Mesenchymal stem cell (in vitro differentiated cells and primary cell): ENCODE results near the gene CMTM7.
A peak's percentile ranks its signal among the peaks of the same experiment; 100 is the strongest.

ENCODE experiments used
- DNase-seq: peaks from one replicate; pipeline ENCODE4 v3.0.0-alpha.2; 2013
- H2AFZ ChIP-seq: one replicate; pipeline ENCODE4 v1.6.1; 2013; ENCODE audit warnings: low read depth, mild to moderate bottlenecking, control low read depth, inconsistent platforms, low read length, moderate library complexity
- H2AK5ac ChIP-seq: 2 replicates; pipeline ENCODE4 v1.6.1; 2013; ENCODE audit warnings: low read length, moderate library complexity, mild to moderate bottlenecking, inconsistent platforms; ENCODE audit not compliant: severe bottlenecking
- H2BK120ac ChIP-seq: one replicate; pipeline ENCODE4 v1.6.1; 2013; ENCODE audit warnings: low read depth, mild to moderate bottlenecking, inconsistent platforms, low read length, moderate library complexity
- H2BK12ac ChIP-seq, 2 experiments: one replicate each; pipeline ENCODE4 v1.6.1; 2013; ENCODE audit warnings: inconsistent platforms in 2 of 2, low read length in 2 of 2, mild to moderate bottlenecking in 2 of 2, moderate library complexity in 2 of 2, control low read depth in 1 of 2
- H2BK15ac ChIP-seq: one replicate; pipeline ENCODE4 v1.6.1; 2013; ENCODE audit warnings: mild to moderate bottlenecking, low read depth, inconsistent platforms; ENCODE audit not compliant: poor library complexity, severe bottlenecking
- H2BK5ac ChIP-seq: 2 replicates; pipeline ENCODE4 v1.6.1; 2013; ENCODE audit warnings: low read depth, mild to moderate bottlenecking, low read length, control low read depth, inconsistent platforms; ENCODE audit not compliant: poor library complexity, severe bottlenecking
- H3K14ac ChIP-seq, 2 experiments: one replicate each; pipeline ENCODE4 v1.6.1; 2013; ENCODE audit warnings: inconsistent platforms in 2 of 2, low read length in 2 of 2, control low read depth in 1 of 2, mild to moderate bottlenecking in 1 of 2, moderate library complexity in 1 of 2
- H3K18ac ChIP-seq, 2 experiments: one replicate each; pipeline ENCODE4 v1.6.1; 2013; ENCODE audit warnings: inconsistent platforms in 2 of 2, low read length in 2 of 2, control low read depth in 1 of 2, low read depth in 1 of 2, mild to moderate bottlenecking in 1 of 2
- H3K23ac ChIP-seq, 2 experiments: one replicate each; pipeline ENCODE4 v1.6.1; 2013; ENCODE audit warnings: inconsistent platforms in 2 of 2, low read length in 2 of 2, mild to moderate bottlenecking in 2 of 2, moderate library complexity in 2 of 2, control low read depth in 1 of 2
- H3K27ac ChIP-seq: 2 replicates; pipeline ENCODE4 v1.5.1; 2013; ENCODE audit warnings: mild to moderate bottlenecking, moderate library complexity, low read length, control low read depth, inconsistent platforms; ENCODE audit not compliant: poor library complexity, severe bottlenecking
- H3K27me3 ChIP-seq, 2 experiments: 2 replicates each; pipeline versions ENCODE4 v1.6.1 to v1.7.0; 2013; ENCODE audit warnings: low read length in 2 of 2, mild to moderate bottlenecking in 2 of 2, moderate library complexity in 2 of 2, control low read depth in 1 of 2, inconsistent platforms in 1 of 2; ENCODE audit not compliant: control insufficient read depth in 1 of 2, insufficient read depth in 1 of 2
- H3K36me3 ChIP-seq, 2 experiments: 2 replicates each; pipeline versions ENCODE4 v1.6.1 to v1.7.0; 2013; ENCODE audit warnings: low read length in 2 of 2, control low read depth in 1 of 2, inconsistent platforms in 1 of 2, low read depth in 1 of 2, mild to moderate bottlenecking in 1 of 2; ENCODE audit not compliant: insufficient read depth in 2 of 2, control insufficient read depth in 1 of 2
- H3K4ac ChIP-seq, 2 experiments: one replicate each; pipeline ENCODE4 v1.6.1; 2013; ENCODE audit warnings: inconsistent platforms in 2 of 2, low read length in 2 of 2, mild to moderate bottlenecking in 2 of 2, moderate library complexity in 2 of 2, control low read depth in 1 of 2, low read depth in 1 of 2
- H3K4me1 ChIP-seq: 2 replicates; pipeline ENCODE4 v1.6.1; 2013; ENCODE audit warnings: low read depth, low read length, control low read depth; ENCODE audit not compliant: control insufficient read depth, insufficient read depth
- H3K4me2 ChIP-seq: 2 replicates; pipeline ENCODE4 v1.6.1; 2013; ENCODE audit warnings: low read length, mild to moderate bottlenecking, inconsistent platforms; ENCODE audit not compliant: poor library complexity, severe bottlenecking
- H3K4me3 ChIP-seq, 2 experiments: 2 replicates each; pipeline versions ENCODE4 v1.5.1 to v1.7.0; 2013; ENCODE audit warnings: low read length in 2 of 2, mild to moderate bottlenecking in 2 of 2, control low read depth in 1 of 2, low read depth in 1 of 2; ENCODE audit not compliant: insufficient read depth in 1 of 2
- H3K79me1 ChIP-seq: replicated peaks from 2 replicates; pipeline ENCODE4 v1.6.1; 2013; ENCODE audit warnings: mild to moderate bottlenecking, control low read depth, low read length, inconsistent platforms; ENCODE audit not compliant: poor library complexity, severe bottlenecking
- H3K9ac ChIP-seq: 2 replicates; pipeline ENCODE4 v1.7.0; 2013; ENCODE audit warnings: mild to moderate bottlenecking, low read length, moderate library complexity
- H3K9me3 ChIP-seq: 2 replicates; pipeline ENCODE4 v1.7.0; 2013; ENCODE audit warnings: mild to moderate bottlenecking, low read length; ENCODE audit not compliant: control insufficient read depth
- H4K8ac ChIP-seq: one replicate; pipeline ENCODE4 v1.6.1; 2013; ENCODE audit warnings: inconsistent platforms, mild to moderate bottlenecking, low read length, moderate library complexity
- H4K91ac ChIP-seq: one replicate; pipeline ENCODE4 v1.6.1; 2013; ENCODE audit warnings: mild to moderate bottlenecking, low read length, inconsistent platforms
- WGBS: methylation state at CpG from one replicate; pipeline ENCODE4 v1.1.7; 2013; ENCODE audit warnings: mixed read lengths; 5-methylcytosine and 5-hydroxymethylcytosine counted together

The CMTM7 gene

GRCh38 chr3:32410367-32411246, 19.0 kb downstream of the CMTM7 start:
- Histone ChIP-seq H2BK120ac (no peak overlapping the region), H2AK5ac (peak overlapping the region; percentile 73), H3K9ac (no peak overlapping the region), H3K14ac (peak overlapping the region in 1 of 2 experiments; percentile 58), H4K8ac (peak overlapping the region; percentile 27), H3K23ac (no peak overlapping the region), H3K27ac (no peak overlapping the region), H3K27me3 (no peaks in the 10 kb centered on the region), H3K4me1 (peaks cover 2% of the 10 kb centered on the region), H2BK12ac (peak overlapping the region in 1 of 2 experiments; percentile 10), H2BK5ac (no peak overlapping the region), H2AFZ (no peak overlapping the region), H3K36me3 (no peaks in the 10 kb centered on the region), H3K9me3 (no peaks in the 10 kb centered on the region), H3K4ac (peak overlapping the region in 1 of 2 experiments; percentile 54), H3K4me2 (no peak overlapping the region), H4K91ac (no peak overlapping the region), H3K18ac (no peak overlapping the region), H2BK15ac (no peak overlapping the region), H3K79me1 (peaks cover 36% of the 10 kb centered on the region), H3K4me3 (no peak overlapping the region)
- no peak for DNase-seq
- 60% methylated on average over 5 of the region's 10 CpGs for whole genome bisulfite sequencing

DNA sequence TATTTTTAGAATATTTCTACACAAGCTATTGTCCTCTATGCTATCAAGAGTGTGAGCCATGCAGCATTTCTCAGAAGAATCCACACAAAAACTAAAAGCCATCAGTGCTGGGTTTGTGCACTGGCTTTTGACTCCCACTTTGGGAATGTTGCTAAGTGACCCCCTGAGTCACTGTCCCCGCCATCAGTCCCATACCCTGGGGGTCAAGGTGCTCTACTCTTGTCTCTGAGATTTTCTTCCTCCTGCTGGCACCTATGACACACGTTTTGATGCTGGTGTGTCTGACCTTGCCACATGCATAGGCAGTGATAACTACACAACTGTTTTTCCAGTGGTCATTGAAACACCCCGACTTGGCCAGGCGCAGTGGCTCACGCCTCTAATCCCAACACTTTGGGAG, 19.8 kb downstream of the CMTM7 start:
- Histone ChIP-seq H4K91ac (no peak overlapping the region), H2BK120ac (no peak overlapping the region), H2BK15ac (no peak overlapping the region), H3K27me3 (no peaks in the 10 kb centered on the region), H3K27ac (no peak overlapping the region), H2AK5ac (no peak overlapping the region), H3K4me2 (no peak overlapping the region), H3K4me1 (peaks cover 2% of the 10 kb centered on the region), H3K9me3 (no peaks in the 10 kb centered on the region), H3K23ac (no peak overlapping the region), H3K4ac (no peak overlapping the region), H3K4me3 (no peak overlapping the region), H2AFZ (no peak overlapping the region), H3K9ac (no peak overlapping the region), H3K18ac (no peak overlapping the region), H2BK5ac (no peak overlapping the region), H2BK12ac (no peak overlapping the region), H3K36me3 (no peaks in the 10 kb centered on the region), H3K79me1 (peaks cover 38% of the 10 kb centered on the region), H3K14ac (peak overlapping the region in 1 of 2 experiments; percentile 71), H4K8ac (no peak overlapping the region)
- WGBS: 88% methylated on average over 5 of the region's 5 CpGs
- no peak for DNase-seq

DNA sequence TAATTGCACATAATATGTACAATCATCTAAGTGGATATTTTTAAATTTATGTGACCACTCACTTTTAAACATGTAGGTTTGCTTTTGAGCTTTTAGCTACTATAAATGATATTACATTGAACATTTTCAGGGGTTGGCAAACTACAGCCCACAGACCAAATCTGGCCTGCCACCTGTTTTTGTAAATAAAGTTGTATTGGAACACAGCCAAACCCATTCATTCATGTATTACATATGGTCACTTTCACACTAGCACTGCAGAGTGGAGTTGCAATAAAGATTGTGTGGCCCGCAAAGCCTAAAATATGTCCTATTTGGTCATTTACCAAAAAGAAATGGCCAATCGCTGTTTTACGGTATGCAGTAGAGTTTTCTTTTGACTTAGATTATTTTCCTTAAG, 21.2 kb downstream of the CMTM7 start:
- H2AFZ ChIP-seq: no peak overlapping the region
- H3K14ac ChIP-seq: no peak overlapping the region
- no peak overlapping the region for H2BK15ac ChIP-seq
- H2BK12ac ChIP-seq: no peak overlapping the region
- peaks cover 2% of the 10 kb centered on the region for H3K4me1 ChIP-seq
- no peaks in the 10 kb centered on the region for H3K9me3 ChIP-seq
- H4K91ac ChIP-seq: no peak overlapping the region
- no peak overlapping the region for H3K27ac ChIP-seq
- peaks cover 36% of the 10 kb centered on the region for H3K79me1 ChIP-seq
- no peak overlapping the region for H2BK120ac ChIP-seq
- H4K8ac ChIP-seq: no peak overlapping the region
- H3K27me3 ChIP-seq: no peaks in the 10 kb centered on the region
- no peak overlapping the region for H3K4me3 ChIP-seq
- H3K23ac ChIP-seq: no peak overlapping the region
- no peak overlapping the region for H3K4me2 ChIP-seq
- H3K4ac ChIP-seq: no peak overlapping the region
- no peak for DNase-seq
- no peaks in the 10 kb centered on the region for H3K36me3 ChIP-seq
- WGBS: 100% methylated on average over 1 of the region's 3 CpGs
- no peak overlapping the region for H3K9ac ChIP-seq
- H3K18ac ChIP-seq: no peak overlapping the region
- H2AK5ac ChIP-seq: no peak overlapping the region
- no peak overlapping the region for H2BK5ac ChIP-seq

DNA sequence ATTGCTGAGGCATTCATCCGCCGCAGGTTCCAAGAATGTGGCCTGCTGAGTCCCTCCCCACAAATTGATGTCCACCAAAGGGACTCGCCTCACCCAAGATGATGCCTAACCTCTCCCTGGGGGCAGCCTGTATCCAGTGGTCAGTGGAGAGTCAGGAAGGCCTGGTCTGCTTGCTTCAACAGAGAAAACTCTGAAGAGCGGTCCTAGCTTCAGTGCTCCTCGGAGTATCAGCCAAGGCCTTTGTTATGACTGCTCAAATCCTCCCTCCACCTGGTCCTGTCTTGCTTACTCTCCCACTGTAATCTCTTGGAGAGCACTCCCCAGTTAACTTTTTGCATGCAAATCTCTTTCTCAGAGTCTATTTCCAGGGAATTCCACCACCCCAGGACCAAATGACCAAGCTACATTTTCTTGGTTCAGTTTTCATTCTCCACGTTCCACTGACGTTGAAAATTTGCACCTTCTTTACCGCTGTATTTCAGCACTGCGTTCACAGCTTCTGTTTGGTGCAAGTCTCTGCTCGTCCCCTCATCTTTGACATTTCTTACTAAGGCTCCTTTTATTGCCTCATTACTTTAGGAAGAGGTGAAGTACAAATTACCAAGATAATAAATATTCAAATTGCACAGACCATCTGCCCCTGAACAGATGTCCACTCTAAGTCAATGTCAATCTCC, 22.3 kb downstream of the CMTM7 start:
- Histone ChIP-seq H2BK120ac (no peak overlapping the region), H3K4me3 (no peak overlapping the region), H3K4me1 (peaks cover 2% of the 10 kb centered on the region), H3K79me1 (peaks cover 36% of the 10 kb centered on the region), H3K18ac (no peak overlapping the region), H3K14ac (no peak overlapping the region), H3K27me3 (no peaks in the 10 kb centered on the region), H2AFZ (no peak overlapping the region), H3K9me3 (no peaks in the 10 kb centered on the region), H2BK15ac (no peak overlapping the region), H3K4me2 (no peak overlapping the region), H3K27ac (no peak overlapping the region), H3K9ac (no peak overlapping the region), H2AK5ac (no peak overlapping the region), H2BK12ac (no peak overlapping the region), H3K23ac (no peak overlapping the region), H3K36me3 (no peaks in the 10 kb centered on the region), H4K8ac (no peak overlapping the region), H2BK5ac (no peak overlapping the region), H3K4ac (no peak overlapping the region), H4K91ac (no peak overlapping the region)
- whole genome bisulfite sequencing: 96% methylated on average over 10 of the region's 10 CpGs
- DNase-seq: no peak
